ENCODE results near the gene CYTL1.
"Not testable (repeated sequence)": the region's sequence is repeated elsewhere in the genome, so short reads cannot be mapped to it uniquely, and the experiment has no call there.

CYTL1 gene

DNA sequence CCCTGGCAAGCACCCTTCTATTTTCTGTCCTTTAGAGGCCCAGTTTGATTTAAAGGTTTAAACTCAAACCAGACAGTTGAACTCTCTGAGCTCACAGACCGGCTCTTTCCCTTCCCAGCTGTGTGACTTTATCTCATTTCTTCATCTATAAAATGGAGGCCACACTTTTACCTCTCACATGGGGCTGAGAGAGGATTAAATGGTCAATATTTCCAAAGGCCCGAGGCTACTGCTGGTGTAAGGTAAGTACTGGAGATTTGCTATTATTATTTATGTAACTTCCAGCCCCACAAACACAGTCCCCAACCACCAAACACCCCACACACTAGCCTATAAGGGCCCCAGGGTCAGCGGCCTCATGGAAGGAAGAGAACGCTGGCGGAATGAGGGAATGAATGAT, 13.6 kb upstream of the CYTL1 start:
- DNase-seq, result no peak

DNA sequence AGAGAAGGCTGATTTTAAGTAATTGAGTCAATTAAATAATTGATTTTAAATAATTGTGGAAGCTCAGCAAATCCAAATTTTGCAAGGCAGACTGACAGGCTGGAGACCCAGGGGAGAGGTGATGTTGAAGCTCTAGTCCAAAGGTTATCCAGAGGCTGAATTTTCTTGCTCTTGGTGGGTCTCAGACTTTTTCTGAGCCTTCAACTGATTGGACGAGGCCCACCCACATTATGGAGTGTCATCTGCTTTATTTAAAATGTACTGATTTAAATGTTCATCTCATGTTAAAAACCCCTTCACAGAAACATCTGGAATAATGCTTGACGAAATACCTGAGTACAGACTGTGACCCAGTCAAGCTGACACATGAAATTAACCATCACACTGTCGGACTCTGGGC, 11.7 kb upstream of the CYTL1 start:
- no peak for DNase-seq

DNA sequence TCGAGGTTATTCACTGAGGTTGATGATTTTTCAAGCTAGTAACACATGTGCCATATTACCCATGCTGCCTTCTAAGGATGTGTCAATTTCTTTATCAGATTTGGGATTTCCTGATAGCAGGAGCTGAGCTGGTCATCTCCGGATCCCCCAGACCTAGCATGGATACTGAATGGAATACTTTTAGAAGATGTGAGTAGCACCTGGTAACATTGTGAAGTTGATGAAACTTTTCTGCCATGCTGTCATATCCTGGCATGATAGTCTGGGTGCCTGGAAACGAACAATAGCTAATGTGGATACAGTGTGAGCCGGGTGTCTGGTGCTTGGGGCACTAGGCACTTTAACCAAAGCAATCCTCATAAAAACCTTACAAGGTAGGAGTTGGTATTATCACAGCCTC, 11.0 kb upstream of the CYTL1 start:
- DNase-seq, result no peak

DNA sequence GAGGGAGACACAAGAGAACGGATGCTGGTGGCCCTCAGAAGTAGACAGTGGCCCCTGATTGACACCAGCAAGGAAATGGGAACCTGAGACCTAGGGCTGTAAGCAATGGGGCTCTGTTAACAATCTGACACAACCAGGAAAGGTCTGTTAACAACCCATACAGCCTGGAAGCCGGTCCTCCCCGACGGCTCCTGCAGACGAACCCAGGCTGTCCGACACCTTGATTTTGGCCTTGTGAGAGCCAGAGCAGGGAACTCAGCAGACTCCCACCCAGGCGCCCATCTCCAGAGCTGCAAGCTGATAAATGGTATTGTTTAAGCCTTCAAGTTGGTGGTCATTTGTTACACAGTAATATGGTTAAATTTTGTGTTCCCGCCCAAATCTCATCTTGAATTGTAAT, 10.2 kb upstream of the CYTL1 start:
- DNase-seq, result no peak

DNA sequence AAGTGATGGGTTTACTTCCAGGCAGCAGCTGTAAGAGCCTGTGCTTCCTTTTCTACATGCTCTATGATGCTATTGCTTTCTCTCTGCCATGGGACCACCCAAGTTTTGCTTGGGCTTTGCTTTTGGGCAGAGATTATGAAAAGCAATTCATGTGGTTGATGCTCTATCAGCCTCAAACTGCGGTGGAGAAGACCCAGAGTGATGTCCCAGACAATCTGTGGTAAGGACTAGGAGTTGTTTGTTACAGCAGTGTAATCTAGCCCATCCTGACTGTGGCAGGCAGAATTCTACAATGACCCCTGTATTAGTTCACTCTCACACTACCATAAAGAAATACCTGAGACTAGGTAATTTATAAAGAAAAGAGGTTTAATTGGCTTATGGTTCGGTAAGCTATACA, 9.2 kb upstream of the CYTL1 start:
- no peak for DNase-seq

DNA sequence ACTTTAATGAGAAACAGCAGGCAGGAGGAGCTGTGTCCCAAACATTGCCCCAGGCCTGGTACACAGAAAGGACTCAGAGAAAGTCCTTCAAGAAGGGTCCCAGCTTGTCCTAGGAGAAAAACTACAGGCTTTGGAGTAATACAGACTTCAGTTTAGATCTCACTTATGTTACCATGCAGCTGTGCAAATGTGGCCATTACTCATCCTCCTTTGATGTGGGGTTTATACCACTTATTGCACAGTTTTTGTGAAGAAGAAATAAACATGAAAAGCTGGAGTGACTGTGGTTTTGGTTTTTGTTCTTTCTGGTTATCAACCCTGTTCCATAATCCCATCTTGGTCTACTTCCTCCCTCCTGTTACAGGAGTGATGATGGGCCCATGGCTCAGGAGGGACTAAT, 8.1 kb upstream of the CYTL1 start:
- no peak for DNase-seq

DNA sequence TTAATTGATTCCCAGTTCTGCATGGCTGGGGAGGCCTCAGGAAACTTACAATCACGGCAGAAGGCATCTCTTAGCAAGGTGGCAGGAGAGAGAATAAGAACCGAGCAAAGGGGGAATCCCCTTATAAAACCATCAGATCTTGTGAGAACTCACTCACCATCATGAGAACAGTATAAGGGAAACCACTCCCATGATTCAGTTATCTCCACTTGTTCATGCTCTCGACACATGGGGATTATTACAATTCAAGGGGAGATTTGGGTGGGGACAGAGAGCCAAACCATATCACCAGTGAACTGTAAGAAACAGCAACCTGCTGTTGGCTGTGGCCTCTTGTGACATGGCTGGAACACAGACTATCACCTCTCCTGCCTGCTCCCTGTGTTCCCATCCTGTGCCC, 7.1 kb upstream of the CYTL1 start:
- no peak for DNase-seq

DNA sequence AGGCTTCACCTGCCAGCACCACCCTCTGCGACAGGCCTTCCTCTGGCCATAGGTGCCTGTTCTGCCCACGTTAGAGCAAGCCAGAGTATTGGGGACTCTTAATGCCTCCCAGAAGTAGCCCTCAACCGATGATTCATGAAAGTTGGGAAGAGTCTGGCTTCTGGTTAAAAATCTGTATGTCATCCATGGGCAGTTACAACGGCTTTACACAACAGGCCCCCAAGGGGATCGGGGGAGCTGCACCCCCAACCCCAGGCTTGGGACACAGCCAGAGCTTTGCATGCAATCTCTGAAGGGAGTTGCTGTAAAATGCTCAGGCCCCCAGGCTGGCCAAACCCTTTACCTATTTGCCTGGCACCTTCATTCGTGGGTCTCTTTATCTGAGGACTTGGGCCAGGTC, 5.4 kb upstream of the CYTL1 start:
- no peak for DNase-seq

DNA sequence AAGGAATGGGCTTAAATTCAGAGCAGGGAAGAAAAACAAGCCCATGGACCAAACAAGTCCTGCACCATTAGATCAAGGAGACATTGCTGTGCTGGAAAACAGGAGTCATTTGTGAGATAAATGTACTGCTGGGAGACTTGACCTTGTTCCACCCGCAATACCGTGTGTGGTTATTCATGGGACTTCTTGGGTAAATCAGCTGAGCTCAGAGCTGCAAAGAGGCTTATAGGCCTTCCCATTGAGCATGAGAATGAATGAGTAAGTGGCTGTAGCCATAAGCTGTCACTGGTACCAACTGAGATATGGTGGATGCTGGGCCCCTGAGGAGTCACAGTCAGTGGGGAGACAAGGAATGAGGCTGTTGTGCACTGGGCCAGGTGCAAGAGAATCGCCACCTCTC, 2.3 kb upstream of the CYTL1 start:
- no peak for DNase-seq

DNA sequence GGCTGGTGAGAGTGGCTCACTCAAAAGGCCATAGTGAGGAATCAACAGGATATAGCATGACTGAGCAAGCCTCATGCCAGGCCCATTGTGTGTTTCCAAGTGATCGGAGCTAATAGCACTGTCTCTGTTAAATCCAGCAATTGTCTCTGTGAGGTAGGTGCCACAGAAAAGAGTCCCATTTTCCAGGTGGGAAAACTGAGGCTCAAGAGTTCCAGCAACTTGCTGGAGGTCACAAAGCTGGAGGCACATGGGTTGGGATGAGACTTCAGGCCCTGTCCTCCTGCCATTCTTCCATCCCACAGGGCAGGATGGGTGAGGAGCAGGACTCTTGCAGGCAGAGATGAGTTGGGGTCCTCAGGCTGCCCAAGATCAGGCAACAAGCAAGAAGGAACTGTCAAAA, 1.1 kb upstream of the CYTL1 start:
- no peak for DNase-seq

DNA sequence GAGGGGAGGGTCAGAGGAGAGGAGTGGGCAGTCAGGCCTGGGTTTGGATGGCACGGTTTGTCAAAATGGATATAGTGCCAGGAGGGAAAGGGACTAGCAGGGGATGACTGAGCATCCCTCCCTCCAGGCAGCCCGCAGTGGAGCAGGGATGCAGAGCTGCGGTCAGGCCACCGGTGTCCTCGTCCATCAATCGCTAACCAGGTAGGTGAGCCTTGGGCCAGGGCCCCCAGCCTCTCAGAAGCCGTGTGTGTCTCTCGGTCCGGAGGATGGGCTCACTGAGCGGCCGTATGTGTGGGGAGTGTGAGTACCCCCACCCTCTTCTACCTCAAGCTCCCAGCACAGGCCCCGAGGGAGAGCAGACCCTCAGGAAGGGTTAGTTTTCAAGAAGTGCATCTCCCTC, 538 bp upstream of the CYTL1 start:
- no peak for DNase-seq

DNA sequence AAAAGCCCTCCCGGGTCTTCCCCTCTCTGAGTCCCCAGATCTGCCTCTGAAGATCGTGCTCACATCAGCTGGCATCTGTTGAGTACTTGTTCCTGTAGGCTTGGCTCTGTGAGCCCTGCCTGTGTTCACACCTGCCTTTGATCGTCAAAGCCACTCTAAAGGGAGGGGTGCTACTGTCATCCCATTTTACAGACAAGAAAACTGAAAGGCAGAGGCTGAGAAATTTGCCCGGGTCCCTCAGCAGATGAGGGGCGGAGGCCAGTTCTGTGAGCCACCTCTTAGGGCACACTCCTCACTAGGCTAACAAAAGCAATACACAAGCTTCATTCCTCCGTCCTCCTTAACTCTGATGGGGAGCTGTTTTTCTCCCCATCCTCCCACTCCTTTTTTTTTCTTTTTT, 655 bp downstream of the CYTL1 start:
- DNase-seq, result no peak

DNA sequence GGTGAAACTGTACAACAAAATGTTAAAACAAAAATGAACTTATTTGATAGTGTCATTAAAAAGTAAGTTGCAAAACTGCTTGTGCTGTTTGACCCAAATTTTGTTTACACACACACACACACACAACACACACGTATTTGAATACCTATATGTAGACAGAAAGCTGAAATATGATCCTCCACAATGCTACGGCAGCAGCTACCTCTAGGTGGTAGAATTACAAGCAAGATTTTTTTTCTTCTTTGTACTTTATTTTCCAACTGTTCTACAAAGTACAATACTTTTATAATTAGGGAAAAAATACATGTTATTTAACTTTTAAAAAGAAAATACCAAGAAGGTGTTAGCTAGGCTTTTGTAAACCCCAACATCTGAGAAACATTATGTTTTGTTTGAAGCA, 1.2 kb downstream of the CYTL1 start:
- no peak for DNase-seq

DNA sequence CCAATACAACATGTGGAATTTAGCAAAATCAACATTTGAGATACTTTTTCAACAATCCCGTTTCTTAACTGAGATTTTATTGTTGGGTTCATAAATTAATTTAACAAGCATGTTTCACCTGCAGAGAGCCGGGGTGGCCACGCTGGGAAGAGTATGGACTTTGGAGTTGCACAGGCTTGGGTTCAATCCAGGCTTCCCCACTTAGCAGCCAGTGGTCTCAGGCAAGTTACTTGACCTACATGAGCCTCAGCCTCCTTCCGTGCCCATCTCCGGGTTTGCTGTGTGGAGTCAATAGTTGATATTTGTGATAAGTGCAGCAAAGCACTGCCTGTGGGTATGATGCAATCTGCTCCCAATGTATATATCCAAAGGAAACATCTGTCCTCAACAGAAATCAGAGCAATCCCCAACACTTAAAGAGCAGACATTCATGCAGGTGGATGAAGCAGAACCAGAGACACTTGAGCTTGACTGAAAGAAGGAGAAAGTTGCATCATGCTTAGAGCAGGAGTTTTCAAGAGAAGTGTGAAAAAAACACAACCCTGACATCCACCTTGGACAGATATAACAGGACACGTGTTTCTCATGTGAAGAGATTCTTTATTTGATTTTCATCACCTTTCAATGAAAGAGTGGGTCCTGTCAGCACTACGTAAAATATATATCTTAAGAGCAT, 5.1 kb downstream of the CYTL1 start:
- no peak for DNase-seq

DNA sequence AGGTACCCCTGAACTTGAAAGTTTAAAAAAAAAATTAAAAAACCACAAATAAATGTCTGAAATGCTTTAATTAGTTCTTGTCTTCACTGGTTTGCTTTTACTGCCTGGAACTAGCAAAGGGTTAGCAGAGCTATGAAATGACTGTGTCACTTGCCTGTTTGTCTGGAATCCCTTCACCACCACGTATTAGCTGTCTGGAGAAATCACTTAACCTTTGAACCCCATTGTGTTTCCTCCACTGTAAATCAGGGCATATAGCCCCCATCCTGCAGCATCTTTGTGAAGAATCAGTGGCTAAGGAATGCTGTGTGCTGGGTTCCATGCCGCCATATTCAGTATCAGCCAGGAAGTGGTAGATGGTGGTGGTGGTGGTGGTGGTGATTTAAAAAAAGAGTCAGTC, 6.3 kb downstream of the CYTL1 start:
- no peak for DNase-seq

DNA sequence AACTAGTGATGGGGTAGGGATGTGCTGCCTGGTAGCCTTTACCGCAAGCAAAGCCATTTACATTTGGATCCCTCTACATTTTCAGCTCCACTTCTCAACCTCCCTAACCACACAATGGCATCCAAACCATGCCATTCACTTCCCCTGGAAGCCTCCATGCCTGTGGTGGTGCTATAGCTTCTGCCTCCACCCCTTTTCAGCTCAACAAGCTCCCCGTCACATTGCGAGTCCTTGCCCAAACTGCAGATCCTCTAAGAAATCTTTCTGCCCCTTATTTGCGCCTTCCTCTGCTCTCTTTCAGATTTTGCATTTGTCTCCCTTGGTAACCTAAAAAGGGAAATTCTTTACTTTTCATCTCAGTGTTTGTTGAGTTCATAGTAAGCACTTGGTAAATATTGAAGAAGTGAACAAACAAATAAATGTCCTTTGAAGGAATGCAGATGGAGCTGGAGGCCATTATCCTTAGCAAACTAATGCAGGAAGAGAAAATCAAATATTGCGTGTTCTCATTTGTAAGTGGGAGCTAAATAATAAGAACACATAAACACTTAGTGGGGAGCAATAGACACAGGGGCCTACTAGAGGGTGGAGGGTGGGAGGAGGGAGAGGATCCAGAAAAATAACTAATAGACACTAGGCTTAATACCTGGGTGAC, 6.9 kb downstream of the CYTL1 start:
- DNase-seq, result no peak

DNA sequence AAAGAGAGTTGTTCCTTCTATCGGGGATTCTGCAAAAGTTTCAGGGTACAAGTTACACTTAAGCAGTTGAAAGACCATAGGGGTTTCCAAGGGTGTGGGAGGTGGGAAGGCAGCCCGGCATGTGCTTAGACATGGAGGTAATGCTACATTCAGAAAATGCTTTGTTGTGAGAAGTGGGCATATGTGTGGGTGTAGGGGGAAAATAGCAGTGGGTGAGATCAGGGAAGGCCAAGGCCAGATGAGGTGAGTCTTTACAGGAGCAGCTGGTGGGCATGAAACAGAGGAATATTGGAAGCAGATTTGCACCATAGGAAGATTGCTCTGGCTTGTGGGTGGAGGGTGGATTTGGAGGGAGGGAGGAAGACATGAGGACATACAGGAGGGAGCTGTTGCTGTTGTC, 8.3 kb downstream of the CYTL1 start:
- no peak for DNase-seq

DNA sequence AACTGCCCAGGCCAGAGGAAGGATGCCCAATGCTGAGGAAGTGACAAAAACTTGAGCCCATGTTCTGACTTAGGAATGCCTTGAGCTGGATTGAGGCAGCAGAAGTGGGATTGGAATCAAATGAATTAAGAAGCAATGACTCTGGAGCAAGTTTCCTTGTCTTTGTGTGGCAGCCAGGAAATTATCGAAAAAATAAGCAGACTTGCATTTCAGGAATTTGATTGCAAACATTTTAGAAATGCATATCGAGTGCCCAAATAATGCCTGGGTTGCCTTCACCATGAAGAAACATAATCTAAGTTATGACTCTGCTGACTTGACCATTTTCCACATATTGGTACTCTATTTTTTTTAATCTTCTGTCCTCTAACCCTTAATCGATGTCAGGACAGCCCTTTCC, 9.5 kb downstream of the CYTL1 start:
- DNase-seq, result no peak

DNA sequence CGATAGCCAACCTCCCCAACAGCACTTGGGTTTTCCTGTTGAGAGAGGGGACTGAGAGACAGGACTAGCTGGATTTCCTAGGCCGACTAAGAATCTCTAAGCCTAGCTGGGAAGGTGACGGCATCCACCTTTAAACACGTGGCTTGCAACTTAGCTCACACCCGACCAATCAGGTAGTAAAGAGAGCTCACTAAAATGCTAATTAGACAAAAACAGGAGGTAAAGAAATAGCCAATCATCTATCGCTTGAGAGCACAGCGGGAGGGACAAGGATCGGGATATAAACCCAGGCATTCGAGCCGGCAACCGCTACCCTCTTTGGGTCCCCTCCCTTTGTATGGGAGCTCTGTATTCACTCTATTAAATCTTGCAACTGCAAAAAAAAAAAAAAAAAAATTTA, 12.3 kb downstream of the CYTL1 start:
- not testable (repeated sequence) for DNase-seq

DNA sequence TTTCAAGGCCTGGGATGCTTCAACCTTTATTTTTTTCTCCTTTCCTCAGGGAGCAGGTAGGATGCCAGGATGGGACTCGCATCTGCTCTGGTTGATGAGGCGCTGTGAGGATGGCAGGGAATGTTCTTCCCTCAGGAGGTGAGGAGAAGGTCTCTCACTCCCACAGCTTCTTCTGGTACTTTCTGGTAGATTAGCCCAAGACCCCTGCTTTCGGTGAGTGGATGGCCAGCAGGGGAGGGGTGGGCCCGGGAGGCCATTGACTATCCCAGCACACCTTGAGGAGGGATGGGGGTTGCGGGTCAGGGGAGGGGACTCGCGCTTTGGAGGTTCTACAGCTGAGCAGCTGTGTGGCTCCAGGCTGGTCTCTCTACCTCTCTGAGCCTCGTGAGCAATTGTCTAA, 14.8 kb downstream of the CYTL1 start:
- no peak for DNase-seq

DNA sequence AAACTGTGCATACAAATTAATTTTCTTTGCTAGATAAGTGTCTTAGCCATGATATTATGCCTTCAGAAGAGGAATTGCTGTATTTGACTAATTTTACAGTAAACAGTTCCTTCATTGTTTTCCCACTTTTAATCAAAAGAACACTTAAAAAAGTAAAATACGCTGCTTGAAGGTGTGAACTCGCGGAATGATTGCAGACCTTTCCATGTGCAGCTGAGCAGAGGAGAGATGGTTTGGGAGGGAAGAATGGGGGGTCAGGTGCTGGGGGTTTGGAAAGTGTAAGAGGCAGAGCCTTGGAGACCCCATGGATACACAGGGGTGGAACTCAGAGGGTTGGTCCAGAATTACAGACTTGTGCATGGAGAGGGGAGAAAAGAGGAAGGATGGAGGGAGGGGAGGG, 15.3 kb downstream of the CYTL1 start:
- DNase-seq, result no peak

DNA sequence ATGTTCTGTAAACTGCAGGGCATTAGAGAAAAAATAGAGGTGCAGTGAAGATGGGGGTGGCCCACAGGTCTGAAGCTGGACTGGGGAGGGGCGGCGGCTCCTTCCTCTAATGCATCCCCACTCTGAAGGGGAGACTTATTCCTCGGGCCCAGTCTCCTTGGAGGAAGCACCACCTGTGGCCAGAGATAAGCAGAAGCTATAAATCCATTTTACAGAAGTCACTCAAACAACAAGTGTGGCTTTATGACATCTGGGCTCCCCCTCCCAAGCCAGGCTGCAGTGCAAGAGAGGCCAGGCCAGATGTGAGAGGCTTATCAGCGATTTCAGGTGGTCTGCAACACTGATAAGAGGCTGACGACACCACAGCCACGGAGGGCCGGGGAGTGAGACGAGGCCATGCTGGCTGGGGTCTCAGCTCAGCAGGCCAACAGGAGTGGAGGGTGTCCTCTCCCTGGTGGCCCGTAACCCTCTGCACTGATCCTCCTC, 15.8 kb downstream of the CYTL1 start:
- DNase-seq, result no peak

DNA sequence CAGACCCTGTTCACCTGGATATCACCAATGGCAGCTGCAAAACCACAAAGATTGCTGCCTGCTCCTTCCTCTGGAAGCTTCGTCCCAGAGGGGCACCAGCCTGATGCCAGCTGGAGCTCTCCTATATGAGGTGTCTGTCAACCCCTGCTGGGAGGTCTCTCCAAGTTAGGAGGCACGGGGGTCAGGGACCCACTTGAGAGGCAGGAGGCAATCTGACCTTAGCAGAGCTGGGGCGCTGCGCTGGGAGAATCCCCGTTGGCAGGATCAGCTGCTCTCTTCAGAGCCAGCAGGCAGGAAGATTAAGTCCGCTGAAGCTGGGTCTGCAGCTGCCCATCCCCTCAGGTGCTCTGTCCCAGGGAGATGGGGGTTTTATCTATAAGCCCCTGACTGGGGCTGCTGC, 17.6 kb downstream of the CYTL1 start:
- DNase-seq, result not testable (repeated sequence)

DNA sequence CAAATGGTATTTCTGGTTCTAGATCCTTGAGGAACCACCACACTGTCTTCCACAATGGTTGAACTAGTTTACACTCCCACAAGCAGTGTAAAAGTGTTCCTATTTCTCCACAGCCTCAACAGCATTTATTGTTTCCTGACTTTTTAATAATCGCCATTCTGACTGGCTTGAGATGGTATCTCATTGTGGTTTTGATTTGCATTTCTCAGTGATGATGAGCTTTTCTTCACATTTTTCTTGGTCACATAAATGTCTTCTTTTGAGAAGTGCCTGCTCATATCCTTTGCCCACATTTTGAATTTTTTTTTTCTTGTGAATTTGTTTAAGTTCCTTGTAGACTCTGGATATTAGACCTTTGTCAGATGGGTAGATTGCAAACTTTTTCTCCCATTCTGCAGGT, 22.3 kb downstream of the CYTL1 start:
- not testable (repeated sequence) for DNase-seq

DNA sequence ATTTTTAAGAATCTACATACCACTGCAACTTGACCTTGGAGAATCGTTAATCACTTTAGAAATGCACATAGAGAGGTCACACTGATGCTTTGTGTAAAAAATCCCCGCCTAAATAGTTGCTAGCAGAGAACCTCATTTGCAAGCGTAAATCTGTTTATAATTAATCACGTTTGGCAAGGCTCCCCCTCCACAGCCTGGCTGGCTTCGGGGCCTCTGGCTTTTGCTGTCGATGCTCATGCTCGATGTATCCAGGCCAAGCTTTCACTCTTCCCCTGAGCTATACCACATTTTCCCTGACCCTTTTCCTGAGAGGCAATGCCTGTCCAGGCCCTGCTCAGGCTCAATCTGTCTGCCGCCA, 23.4 kb downstream of the CYTL1 start:
- no peak for DNase-seq

Data from activated CD4-positive, alpha-beta T cell treated with anti-CD3 and anti-CD28 coated beads, Interleukin-2, amount 50 U/mL, for 4 hours (primary cell).